Suprapubic skin (tissue), 3 donors: ENCODE results near the gene SARS1.
"Not testable (repeated sequence)": the region's sequence is repeated elsewhere in the genome, so short reads cannot be mapped to it uniquely, and the experiment has no call there.

Source experiments
- CTCF ChIP-seq, 2 donors: fragments of 200-600 bp in 1 of 2; fragments of 450-650 bp in 1 of 2; sonication (generic) in 1 of 2; IDR thresholded peaks; one replicate each; pipeline ENCODE4 v1.5.1; 2016 to 2019; ENCODE audit warnings: antibody characterized with exemption in 2 of 2, mild to moderate bottlenecking in 1 of 2, moderate library complexity in 1 of 2
- POLR2AphosphoS5 ChIP-seq, 3 donors: sonication (generic); formaldehyde crosslinking; IDR thresholded peaks; one replicate each; pipeline ENCODE4 v1.6.1; 2017; ENCODE audit warnings: antibody characterized with exemption in 3 of 3

GRCh38 chr1:109286762-109287161, 73.0 kb downstream of the SARS1 start:
- not testable (repeated sequence) for TF ChIP-seq CTCF, POLR2AphosphoS5 (IDR thresholded peaks at IDR 0.05)
